GM15510 (cell line): ENCODE results near the gene FBXO33.

Source experiments
- POLR2A ChIP-seq: IDR thresholded peaks from 3 replicates; pipeline ENCODE4 v1.6.1; 2011; ENCODE audit warnings: borderline replicate concordance; ENCODE audit not compliant: insufficient read length; ENCODE audit errors: extremely low read depth

Gene FBXO33

GRCh38 chr14:39440975-39441374 is 8.7 kb upstream of the FBXO33 start:
- TF ChIP-seq POLR2A: no peak

GRCh38 chr14:39435241-39435640 is 3.0 kb upstream of the FBXO33 start:
- TF ChIP-seq POLR2A: no peak

- TF ChIP-seq POLR2A: no peak
Measured at GRCh38 chr14:39434401-39434800, 2.2 kb upstream of the FBXO33 start.

GRCh38 chr14:39433452-39433813 is 1.2 kb upstream of the FBXO33 start:
- TF ChIP-seq POLR2A: no peak

- peak; percentile 67 for TF ChIP-seq POLR2A
Measured at GRCh38 chr14:39432619-39433451, 602 bp upstream of the FBXO33 start.

- peak; percentile 78 for TF ChIP-seq POLR2A
Measured at GRCh38 chr14:39431416-39432178, 636 bp downstream of the FBXO33 start.

GRCh38 chr14:39430762-39431415 is 1.3 kb downstream of the FBXO33 start:
- TF ChIP-seq POLR2A: no peak

GRCh38 chr14:39428118-39428517 is 4.1 kb downstream of the FBXO33 start:
- no peak for TF ChIP-seq POLR2A

- no peak for TF ChIP-seq POLR2A
Measured at GRCh38 chr14:39426605-39427004, 5.6 kb downstream of the FBXO33 start.

- no peak for TF ChIP-seq POLR2A
Measured at GRCh38 chr14:39425947-39426346, 6.3 kb downstream of the FBXO33 start.

- no peak for TF ChIP-seq POLR2A
Measured at GRCh38 chr14:39423793-39424192, 8.4 kb downstream of the FBXO33 start.

- no peak for TF ChIP-seq POLR2A
Measured at GRCh38 chr14:39422243-39422642, 10.0 kb downstream of the FBXO33 start.

GRCh38 chr14:39419272-39419671 is 13.0 kb downstream of the FBXO33 start:
- TF ChIP-seq POLR2A: no peak

- no peak for TF ChIP-seq POLR2A
Measured at GRCh38 chr14:39417014-39417413, 15.2 kb downstream of the FBXO33 start.

GRCh38 chr14:39416072-39416471 is 16.2 kb downstream of the FBXO33 start:
- no peak for TF ChIP-seq POLR2A
